Ascending aorta (tissue), 2 donors: ENCODE data around the gene PCDHA12. TPM values are rescaled to one million over a fixed set of nuclear protein-coding genes. Genes with fewer than 3 reads are reported as not detected.
"Not testable (repeated sequence)": the region's sequence is repeated elsewhere in the genome, so short reads cannot be mapped to it uniquely, and the experiment has no call there.

Source experiments
- DNase-seq, 2 donors: peaks; one replicate each; pipeline ENCODE4 v3.0.0-alpha.2; 2019; ENCODE audit warnings: low spot score in 2 of 2
- H3K27ac ChIP-seq, 2 donors: fragments of 200-600 bp; sonication (generic); one replicate each; pipeline ENCODE4 v1.5.1; 2016 to 2017; ENCODE audit warnings: mild to moderate bottlenecking in 1 of 2
- H3K27me3 ChIP-seq: fragments of 200-600 bp; sonication (generic); one replicate; pipeline ENCODE4 v1.5.1; 2017
- H3K36me3 ChIP-seq, 2 donors: fragments of 200-600 bp; sonication (generic); one replicate each; pipeline ENCODE4 v1.5.1; 2016
- H3K4me1 ChIP-seq, 2 donors: fragments of 200-600 bp; sonication (generic); one replicate each; pipeline ENCODE4 v1.5.1; 2016 to 2017; ENCODE audit warnings: mild to moderate bottlenecking in 1 of 2
- H3K4me3 ChIP-seq, 2 donors: fragments of 200-600 bp; sonication (generic); one replicate each; pipeline ENCODE4 v1.5.1; 2016 to 2017; ENCODE audit warnings: mild to moderate bottlenecking in 1 of 2
- H3K9me3 ChIP-seq, 2 donors: fragments of 200-600 bp; sonication (generic); one replicate each; pipeline ENCODE4 v1.5.1; 2016
- intact Hi-C: fragments of 100-400 bp; cut with DNase I; formaldehyde crosslinking; loops from one replicate; pipeline ENCODE4 v1.15.1; 2023
- total RNA-seq: library from RNA; depleted of rRNA; stranded (reverse); fragments of >200 nt; gene quantifications from one replicate; pipeline ENCODE4 v1.1.0, GENCODE V29; 2016
- TF ChIP-seq, protein P1 (sequence below), 3 experiments: fragments of 200-600 bp in 2 of 3; fragments of 450-650 bp in 1 of 3; sonication (generic) in 2 of 3; IDR thresholded peaks; one replicate each; pipeline ENCODE4 v1.5.1; 2016 to 2019; ENCODE audit warnings: antibody characterized with exemption in 3 of 3, mild to moderate bottlenecking in 1 of 3, moderate library complexity in 1 of 3

Gene PCDHA12
- not detected for total RNA-seq

GRCh38 chr5:140875085-140876065 lies at the start of gene PCDHA12:
Gene PCDHA12 (plus strand): TSS chr5:140875308. CDS start chr5:140875473, 165 bp downstream.
- peaks cover 24 to 60% of the 10 kb centered on the region in 2 donors for H3K9me3 ChIP-seq

DNA sequence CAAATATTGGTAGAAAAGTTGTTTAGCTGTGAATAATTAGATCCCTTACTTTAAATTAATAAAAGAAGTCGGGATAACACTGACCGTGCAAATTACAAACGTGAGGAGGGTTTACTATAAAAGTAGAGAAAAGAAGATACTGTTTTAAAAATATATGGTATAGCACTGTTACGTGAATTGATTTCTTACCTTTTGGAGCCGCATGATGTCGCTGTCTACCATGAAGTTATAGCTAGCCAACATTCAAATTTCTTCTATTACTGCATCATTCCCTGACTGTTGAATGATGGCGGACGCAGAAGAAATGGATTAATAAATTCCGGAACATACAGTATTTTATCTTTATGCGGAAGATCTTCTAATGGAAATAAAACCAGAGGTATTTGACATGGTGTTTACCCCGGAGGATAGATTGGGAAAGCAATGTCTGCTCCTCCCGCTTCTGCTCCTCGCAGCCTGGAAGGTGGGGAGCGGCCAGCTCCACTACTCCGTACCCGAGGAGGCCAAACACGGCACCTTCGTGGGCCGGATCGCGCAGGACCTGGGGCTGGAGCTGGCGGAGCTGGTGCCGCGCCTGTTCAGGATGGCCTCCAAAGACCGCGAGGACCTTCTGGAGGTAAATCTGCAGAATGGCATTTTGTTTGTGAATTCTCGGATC lies 47.3 kb upstream of the PCDHA12 start, which contains the start of gene PCDHA6:
PCDHA6 (plus strand) TSS at position 257 of the 658 bp plus-strand sequence; CDS start at position 389, 132 bp downstream.
- TF ChIP-seq, protein P1, sequence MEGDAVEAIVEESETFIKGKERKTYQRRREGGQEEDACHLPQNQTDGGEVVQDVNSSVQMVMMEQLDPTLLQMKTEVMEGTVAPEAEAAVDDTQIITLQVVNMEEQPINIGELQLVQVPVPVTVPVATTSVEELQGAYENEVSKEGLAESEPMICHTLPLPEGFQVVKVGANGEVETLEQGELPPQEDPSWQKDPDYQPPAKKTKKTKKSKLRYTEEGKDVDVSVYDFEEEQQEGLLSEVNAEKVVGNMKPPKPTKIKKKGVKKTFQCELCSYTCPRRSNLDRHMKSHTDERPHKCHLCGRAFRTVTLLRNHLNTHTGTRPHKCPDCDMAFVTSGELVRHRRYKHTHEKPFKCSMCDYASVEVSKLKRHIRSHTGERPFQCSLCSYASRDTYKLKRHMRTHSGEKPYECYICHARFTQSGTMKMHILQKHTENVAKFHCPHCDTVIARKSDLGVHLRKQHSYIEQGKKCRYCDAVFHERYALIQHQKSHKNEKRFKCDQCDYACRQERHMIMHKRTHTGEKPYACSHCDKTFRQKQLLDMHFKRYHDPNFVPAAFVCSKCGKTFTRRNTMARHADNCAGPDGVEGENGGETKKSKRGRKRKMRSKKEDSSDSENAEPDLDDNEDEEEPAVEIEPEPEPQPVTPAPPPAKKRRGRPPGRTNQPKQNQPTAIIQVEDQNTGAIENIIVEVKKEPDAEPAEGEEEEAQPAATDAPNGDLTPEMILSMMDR (IDR thresholded peaks at IDR 0.05) = peak in 1 of 3 experiments; percentile 6
- no peak within 1 kb of the TSS for H3K27ac ChIP-seq
- no peaks in the 10 kb centered on the region for H3K36me3 ChIP-seq
- peaks cover 12 to 50% of the 10 kb centered on the region in 2 donors for H3K9me3 ChIP-seq
- H3K4me3 ChIP-seq = peak within 1 kb of the TSS in 1 of 2 donors; percentile 22
- no peaks in the 10 kb centered on the region for H3K27me3 ChIP-seq
- no peaks in the 10 kb centered on the region for H3K4me1 ChIP-seq
- intact Hi-C loops = no loop called here
- no peak for DNase-seq

More at GRCh38 chr5:140875085-140876065, at the start of gene PCDHA12:
- intact Hi-C loops = no loop called here
- Histone ChIP-seq H3K27ac (no peak within 1 kb of the TSS), H3K36me3 (no peaks in the 10 kb centered on the region), H3K27me3 (no peaks in the 10 kb centered on the region), H3K4me1 (no peaks in the 10 kb centered on the region), H3K4me3 (no peak within 1 kb of the TSS)
- no peak for DNase-seq
- TF ChIP-seq, protein P1 (IDR thresholded peaks at IDR 0.05) = no peak

DNA sequence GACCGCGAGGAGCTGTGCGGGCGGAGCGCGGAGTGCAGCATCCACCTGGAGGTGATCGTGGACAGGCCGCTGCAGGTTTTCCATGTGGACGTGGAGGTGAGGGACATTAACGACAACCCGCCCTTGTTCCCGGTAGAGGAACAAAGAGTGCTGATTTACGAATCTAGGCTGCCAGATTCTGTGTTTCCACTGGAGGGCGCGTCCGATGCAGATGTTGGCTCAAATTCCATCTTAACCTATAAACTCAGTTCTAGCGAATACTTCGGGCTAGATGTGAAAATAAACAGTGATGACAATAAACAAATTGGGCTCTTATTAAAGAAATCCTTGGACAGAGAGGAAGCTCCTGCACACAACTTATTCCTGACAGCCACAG lies 46.8 kb upstream of the PCDHA12 start:
- no peaks in the 10 kb centered on the region for H3K27me3 ChIP-seq
- H3K9me3 ChIP-seq = peaks cover 9 to 54% of the 10 kb centered on the region in 2 donors
- peak overlapping the region in 1 of 2 donors; percentile 22 for H3K4me3 ChIP-seq
- intact Hi-C loops = no loop called here
- H3K27ac ChIP-seq = no peak overlapping the region
- H3K36me3 ChIP-seq = no peaks in the 10 kb centered on the region
- TF ChIP-seq, protein P1 (IDR thresholded peaks at IDR 0.05) = no peak
- no peak for DNase-seq
- H3K4me1 ChIP-seq = no peaks in the 10 kb centered on the region

DNA sequence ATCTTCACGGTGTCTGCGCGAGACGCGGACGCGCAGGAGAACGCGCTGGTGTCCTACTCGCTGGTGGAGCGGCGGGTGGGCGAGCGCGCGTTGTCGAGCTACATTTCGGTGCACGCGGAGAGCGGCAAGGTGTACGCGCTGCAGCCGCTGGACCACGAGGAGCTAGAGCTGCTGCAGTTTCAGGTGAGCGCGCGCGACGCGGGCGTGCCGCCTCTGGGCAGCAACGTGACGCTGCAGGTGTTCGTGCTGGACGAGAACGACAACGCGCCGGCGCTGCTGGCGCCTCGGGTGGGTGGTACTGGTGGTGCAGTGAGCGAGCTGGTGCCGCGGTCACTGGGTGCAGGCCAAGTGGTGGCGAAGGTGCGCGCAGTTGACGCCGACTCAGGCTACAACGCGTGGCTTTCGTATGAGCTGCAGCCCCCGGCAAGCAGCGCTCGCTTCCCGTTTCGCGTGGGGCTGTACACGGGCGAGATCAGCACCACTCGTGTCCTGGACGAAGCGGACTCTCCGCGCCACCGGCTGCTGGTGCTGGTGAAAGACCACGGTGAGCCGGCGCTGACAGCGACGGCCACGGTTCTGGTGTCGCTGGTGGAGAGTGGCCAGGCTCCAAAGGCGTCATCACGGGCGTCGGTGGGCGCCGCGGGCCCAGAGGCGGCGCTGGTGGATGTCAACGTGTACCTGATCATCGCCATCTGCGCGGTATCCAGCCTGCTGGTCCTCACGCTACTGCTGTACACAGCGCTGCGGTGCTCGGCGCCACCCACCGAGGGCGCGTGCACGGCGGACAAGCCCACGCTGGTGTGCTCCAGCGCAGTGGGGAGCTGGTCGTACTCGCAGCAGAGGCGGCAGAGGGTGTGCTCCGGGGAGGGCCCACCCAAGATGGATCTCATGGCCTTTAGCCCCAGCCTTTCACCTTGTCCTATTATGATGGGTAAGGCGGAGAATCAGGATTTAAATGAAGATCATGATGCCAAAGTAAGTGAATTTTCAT lies 45.3 kb upstream of the PCDHA12 start:
- H3K36me3 ChIP-seq, DNase-seq, H3K4me1 ChIP-seq, H3K27me3 ChIP-seq, H3K4me3 ChIP-seq, intact Hi-C loops, H3K27ac ChIP-seq: not testable (repeated sequence)
- H3K9me3 ChIP-seq = peaks cover 9 to 64% of the 10 kb centered on the region in 2 donors

DNA sequence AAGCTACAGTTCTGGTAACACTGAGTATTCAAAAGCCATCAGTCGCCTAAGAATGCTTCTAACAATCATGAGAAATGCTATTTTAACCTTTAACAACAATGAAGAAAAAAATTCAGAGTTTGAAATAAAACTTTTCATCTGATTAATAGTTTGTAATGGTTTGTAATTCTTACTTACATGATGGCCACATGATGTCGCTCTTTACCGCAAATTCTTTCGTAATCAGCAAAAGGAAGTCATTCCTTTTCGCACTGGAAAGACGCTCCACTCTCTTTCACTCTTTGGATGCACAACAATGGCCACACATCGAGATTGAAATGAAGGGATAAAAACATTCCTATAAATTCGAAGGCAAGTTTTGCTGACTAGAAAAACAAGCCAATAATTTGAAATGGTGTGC lies 41.1 kb upstream of the PCDHA12 start, which contains the start of gene PCDHA7:
PCDHA7 (plus strand) TSS at position 277 of the 400 bp plus-strand sequence; CDS start at position 392, 115 bp downstream.
- no peak within 1 kb of the TSS for H3K4me3 ChIP-seq
- no peaks in the 10 kb centered on the region for H3K4me1 ChIP-seq
- DNase-seq = no peak
- no peaks in the 10 kb centered on the region for H3K27me3 ChIP-seq
- H3K27ac ChIP-seq = no peak within 1 kb of the TSS
- no peaks in the 10 kb centered on the region for H3K36me3 ChIP-seq
- intact Hi-C loops = no loop called here
- H3K9me3 ChIP-seq = peaks cover 11 to 61% of the 10 kb centered on the region in 2 donors
- TF ChIP-seq, protein P1 (IDR thresholded peaks at IDR 0.05) = no peak

DNA sequence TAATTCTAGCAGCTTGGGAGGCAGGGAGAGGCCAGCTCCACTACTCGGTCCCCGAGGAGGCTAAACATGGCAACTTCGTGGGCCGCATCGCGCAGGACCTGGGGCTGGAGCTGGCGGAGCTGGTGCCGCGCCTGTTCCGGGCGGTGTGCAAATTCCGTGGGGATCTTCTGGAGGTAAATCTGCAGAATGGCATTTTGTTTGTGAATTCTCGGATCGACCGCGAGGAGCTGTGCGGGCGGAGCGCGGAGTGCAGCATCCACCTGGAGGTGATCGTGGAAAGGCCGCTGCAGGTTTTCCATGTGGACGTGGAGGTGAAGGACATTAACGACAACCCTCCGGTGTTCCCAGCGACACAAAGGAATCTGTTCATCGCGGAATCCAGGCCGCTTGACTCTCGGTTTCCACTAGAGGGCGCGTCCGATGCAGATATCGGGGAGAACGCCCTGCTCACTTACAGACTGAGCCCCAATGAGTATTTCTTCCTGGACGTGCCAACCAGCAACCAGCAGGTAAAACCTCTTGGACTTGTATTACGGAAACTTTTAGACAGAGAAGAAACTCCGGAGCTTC lies 40.6 kb upstream of the PCDHA12 start:
- peaks cover 11 to 59% of the 10 kb centered on the region in 2 donors for H3K9me3 ChIP-seq
- not testable (repeated sequence) for H3K4me3 ChIP-seq, H3K27me3 ChIP-seq

More for the DNA sequence above, 40.6 kb upstream of the PCDHA12 start:
- H3K27ac ChIP-seq, H3K36me3 ChIP-seq, intact Hi-C loops, DNase-seq, H3K4me1 ChIP-seq: not testable (repeated sequence)
